IgD-negative memory B cell (primary cell): ENCODE results near the gene ACLY. TPM values are rescaled to one million over a fixed set of nuclear protein-coding genes. Genes with fewer than 3 reads are reported as not detected.
"Not testable (repeated sequence)": the region's sequence is repeated elsewhere in the genome, so short reads cannot be mapped to it uniquely, and the experiment has no call there.

ENCODE experiments used
- H3K27ac Mint-ChIP-seq, 3 donors: one replicate each; pipeline ENCODE4 v1.8.0; 2020 to 2022; ENCODE audit warnings: mild to moderate bottlenecking in 3 of 3, mixed read lengths in 3 of 3, moderate library complexity in 1 of 3
- H3K27me3 Mint-ChIP-seq: one replicate; pipeline ENCODE4 v1.8.0; 2021; ENCODE audit warnings: mixed read lengths
- H3K36me3 Mint-ChIP-seq: one replicate; pipeline ENCODE4 v1.8.0; 2020; ENCODE audit warnings: mild to moderate bottlenecking, mixed read lengths
- H3K4me1 Mint-ChIP-seq, 3 donors: one replicate each; pipeline ENCODE4 v1.8.0; 2020 to 2022; ENCODE audit warnings: mixed read lengths in 3 of 3, mild to moderate bottlenecking in 1 of 3
- H3K4me3 Mint-ChIP-seq, 4 donors: one replicate each; pipeline ENCODE4 v1.8.0; 2020 to 2022; ENCODE audit warnings: mild to moderate bottlenecking in 4 of 4, mixed read lengths in 4 of 4, moderate library complexity in 3 of 4
- H3K9me3 Mint-ChIP-seq, 3 donors: one replicate each; pipeline ENCODE4 v1.8.0; 2020 to 2021; ENCODE audit warnings: mixed read lengths in 3 of 3, mild to moderate bottlenecking in 1 of 3
- polyA plus RNA-seq: library from polyadenylated mRNA; unstranded; fragments of 300-500 nt; fragmentation: Illumina TruSeq; gene quantifications from one replicate; pipeline ENCODE4 v1.2.3, GENCODE V29; 2021

ACLY gene
- polyA plus RNA-seq, 1 donor from 2014 or later: 52.9 TPM

- peaks cover 12% of the 10 kb centered on the region for H3K36me3 Mint-ChIP-seq
- H3K9me3 Mint-ChIP-seq, H3K27me3 Mint-ChIP-seq: not testable (repeated sequence)
- H3K27ac Mint-ChIP-seq: peak overlapping the region in 1 of 3 donors; percentile 33
- H3K4me3 Mint-ChIP-seq: peak overlapping the region in 2 of 4 donors; percentile 41 to 82
- peaks cover 18 to 33% (median 27%) of the 10 kb centered on the region in 3 donors for H3K4me1 Mint-ChIP-seq
Measured at GRCh38 chr17:41851382-41851781, 67.4 kb downstream of the ACLY start.

DNA sequence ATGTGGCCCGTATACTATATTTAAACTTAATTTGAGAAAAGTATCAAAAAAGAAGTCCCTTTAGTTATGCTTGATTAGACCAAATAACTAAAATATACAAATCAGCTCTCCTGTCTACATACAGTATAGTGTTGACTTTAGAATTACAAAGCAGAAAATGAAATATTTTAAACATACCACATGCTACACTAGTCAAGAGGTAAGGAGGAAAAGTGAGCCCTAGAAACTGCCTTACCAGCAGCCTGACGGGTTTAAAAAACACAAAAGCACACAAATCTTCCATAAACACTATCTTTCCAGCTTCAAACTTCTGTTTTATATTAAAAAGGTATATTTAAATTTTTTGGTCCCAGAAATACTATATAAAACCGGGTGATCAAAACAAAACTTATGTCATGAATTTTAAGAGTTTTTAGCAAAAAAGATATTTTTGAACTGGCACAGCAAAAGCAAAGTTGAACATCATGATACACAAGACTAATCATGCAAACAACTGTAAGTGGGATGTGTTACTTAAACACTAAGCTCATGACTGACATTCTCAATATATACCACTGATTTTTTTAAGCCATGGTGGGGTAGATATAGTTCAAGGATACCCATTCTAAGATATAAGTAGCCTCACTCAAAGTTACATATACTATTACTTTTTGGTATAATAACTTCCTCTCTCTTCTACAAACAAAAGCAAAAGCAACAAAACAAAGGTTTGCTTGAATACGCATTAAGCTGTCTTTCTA, 69.3 kb downstream of the ACLY start:
- H3K36me3 Mint-ChIP-seq: peaks cover 4% of the 10 kb centered on the region
- H3K4me1 Mint-ChIP-seq: peaks cover 18 to 33% (median 27%) of the 10 kb centered on the region in 3 donors
- H3K27me3 Mint-ChIP-seq: no peaks in the 10 kb centered on the region
- no peak overlapping the region for H3K27ac Mint-ChIP-seq
- H3K4me3 Mint-ChIP-seq: peak overlapping the region in 1 of 4 donors; percentile 29
- no peaks in the 10 kb centered on the region for H3K9me3 Mint-ChIP-seq

DNA sequence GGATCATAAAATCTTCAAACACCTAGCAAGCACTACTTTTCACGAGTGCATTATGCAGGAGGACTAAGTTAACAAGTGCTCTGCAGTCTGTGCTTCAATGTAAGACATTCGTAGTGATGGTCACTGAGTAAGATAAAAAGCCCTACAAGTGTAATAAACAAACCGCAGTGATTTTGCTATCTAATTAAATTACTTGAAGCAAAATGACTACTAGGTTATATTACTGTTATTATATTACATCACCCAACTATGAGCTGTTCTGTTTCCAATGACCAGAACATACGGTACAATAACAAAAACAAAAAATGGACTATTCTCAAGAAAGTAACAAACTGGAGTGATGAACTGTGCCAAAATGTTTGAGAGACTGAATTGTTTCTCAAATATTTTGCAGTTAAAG, 70.0 kb downstream of the ACLY start:
- no peaks in the 10 kb centered on the region for H3K27me3 Mint-ChIP-seq
- no peak overlapping the region for H3K4me3 Mint-ChIP-seq
- no peaks in the 10 kb centered on the region for H3K9me3 Mint-ChIP-seq
- peaks cover 4% of the 10 kb centered on the region for H3K36me3 Mint-ChIP-seq
- H3K4me1 Mint-ChIP-seq: peaks cover 18 to 33% (median 27%) of the 10 kb centered on the region in 3 donors
- no peak overlapping the region for H3K27ac Mint-ChIP-seq

GRCh38 chr17:41844971-41845370, 73.8 kb downstream of the ACLY start:
- no peaks in the 10 kb centered on the region for H3K36me3 Mint-ChIP-seq
- H3K9me3 Mint-ChIP-seq: no peaks in the 10 kb centered on the region
- H3K27ac Mint-ChIP-seq: no peak overlapping the region
- no peak overlapping the region for H3K4me3 Mint-ChIP-seq
- no peaks in the 10 kb centered on the region for H3K27me3 Mint-ChIP-seq
- peaks cover 10 to 14% (median 13%) of the 10 kb centered on the region in 3 donors for H3K4me1 Mint-ChIP-seq

- not testable (repeated sequence) for H3K36me3 Mint-ChIP-seq, H3K27me3 Mint-ChIP-seq, H3K27ac Mint-ChIP-seq, H3K9me3 Mint-ChIP-seq, H3K4me3 Mint-ChIP-seq, H3K4me1 Mint-ChIP-seq
Measured at GRCh38 chr17:41840781-41841180, 78.0 kb downstream of the ACLY start.

DNA sequence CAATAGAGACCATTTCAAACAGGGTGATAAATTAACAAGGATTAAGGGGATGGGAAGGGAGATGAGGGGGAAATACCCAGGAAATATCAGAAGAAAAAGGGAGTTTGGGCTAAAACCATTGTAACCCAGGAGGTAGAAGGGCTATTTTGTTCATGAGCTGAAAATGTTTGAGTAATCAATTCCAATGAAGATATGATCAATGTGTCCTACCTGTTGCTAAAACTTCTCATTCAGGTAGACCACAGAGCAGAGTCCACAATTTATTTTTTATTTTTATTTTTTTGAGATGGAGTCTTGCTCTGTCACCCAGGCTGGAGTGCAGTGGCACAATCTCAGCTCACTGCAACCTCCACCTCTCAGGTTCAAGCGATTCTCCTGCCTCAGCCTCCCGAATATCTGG, 79.3 kb downstream of the ACLY start:
- H3K27me3 Mint-ChIP-seq, H3K9me3 Mint-ChIP-seq, H3K36me3 Mint-ChIP-seq, H3K4me3 Mint-ChIP-seq, H3K27ac Mint-ChIP-seq: not testable (repeated sequence)
- H3K4me1 Mint-ChIP-seq: peaks cover 5 to 13% (median 11%) of the 10 kb centered on the region in 3 donors

GRCh38 chr17:41837761-41838538, 80.8 kb downstream of the ACLY start, which contains the start of gene KLHL10:
Gene KLHL10 (plus strand): TSS chr17:41837825. CDS start chr17:41837933, 108 bp downstream.
- Mint-ChIP-seq H3K27me3 (no peaks in the 10 kb centered on the region), H3K4me3 (peak within 1 kb of the TSS; percentile 80 to 95 (median 89)), H3K36me3 (peaks cover under 1% of the 10 kb centered on the region), H3K27ac (peak within 1 kb of the TSS; percentile 32 to 47 (median 39)), H3K9me3 (no peaks in the 10 kb centered on the region), H3K4me1 (peaks cover 5 to 13% (median 12%) of the 10 kb centered on the region in 3 donors)

GRCh38 chr17:41836550-41837196, 82.1 kb downstream of the ACLY start:
- Mint-ChIP-seq H3K36me3 (peaks cover 3% of the 10 kb centered on the region), H3K9me3 (no peaks in the 10 kb centered on the region), H3K4me3 (peak overlapping the region; percentile 80 to 95 (median 89)), H3K4me1 (peaks cover 5 to 13% (median 12%) of the 10 kb centered on the region in 3 donors), H3K27ac (peak overlapping the region in 1 of 3 donors; percentile 32), H3K27me3 (no peaks in the 10 kb centered on the region)

- Mint-ChIP-seq H3K27me3 (no peaks in the 10 kb centered on the region), H3K9me3 (no peaks in the 10 kb centered on the region), H3K4me3 (peak within 1 kb of the TSS; percentile 80 to 96 (median 90)), H3K4me1 (peaks cover 5 to 13% (median 12%) of the 10 kb centered on the region in 3 donors), H3K36me3 (peaks cover 3% of the 10 kb centered on the region), H3K27ac (peak within 1 kb of the TSS in 1 of 3 donors; percentile 32)
Measured at GRCh38 chr17:41835800-41836549, 82.8 kb downstream of the ACLY start, which contains the start of gene NT5C3B. Gene NT5C3B (minus strand): TSS chr17:41836232. CDS start chr17:41836193, 39 bp downstream.

DNA sequence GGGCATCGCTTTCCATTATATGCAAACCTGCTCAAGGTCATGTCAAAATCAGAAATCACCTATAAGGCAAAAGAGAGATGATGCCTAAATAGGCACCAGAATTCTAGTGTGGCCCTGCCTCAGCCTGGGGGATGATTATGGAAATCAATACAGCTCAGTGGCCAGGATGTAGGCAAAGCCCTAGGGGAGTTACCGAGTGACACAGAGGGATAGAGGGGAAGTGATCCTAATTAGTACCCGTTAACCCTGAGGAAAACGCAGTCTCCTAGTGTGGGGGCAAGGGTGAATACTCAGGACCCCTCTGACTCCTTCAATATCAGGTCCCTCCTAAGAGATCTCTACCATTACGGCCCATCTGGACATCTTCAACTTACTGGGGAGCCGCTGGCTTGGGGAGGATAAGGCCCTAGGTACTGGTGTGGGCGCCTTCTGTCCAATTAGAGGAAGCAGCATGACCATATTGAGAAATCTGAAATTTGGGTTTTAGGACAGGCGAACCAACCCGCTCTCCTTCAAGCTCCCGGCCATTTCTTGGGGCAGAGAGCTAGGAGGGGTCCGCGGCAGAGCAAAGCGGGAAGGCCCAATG, 83.4 kb downstream of the ACLY start:
- H3K36me3 Mint-ChIP-seq: peaks cover 3% of the 10 kb centered on the region
- no peaks in the 10 kb centered on the region for H3K27me3 Mint-ChIP-seq
- no peaks in the 10 kb centered on the region for H3K9me3 Mint-ChIP-seq
- H3K27ac Mint-ChIP-seq: no peak overlapping the region
- H3K4me3 Mint-ChIP-seq: peak overlapping the region; percentile 80 to 96 (median 89)
- peaks cover 5 to 13% (median 12%) of the 10 kb centered on the region in 3 donors for H3K4me1 Mint-ChIP-seq

DNA sequence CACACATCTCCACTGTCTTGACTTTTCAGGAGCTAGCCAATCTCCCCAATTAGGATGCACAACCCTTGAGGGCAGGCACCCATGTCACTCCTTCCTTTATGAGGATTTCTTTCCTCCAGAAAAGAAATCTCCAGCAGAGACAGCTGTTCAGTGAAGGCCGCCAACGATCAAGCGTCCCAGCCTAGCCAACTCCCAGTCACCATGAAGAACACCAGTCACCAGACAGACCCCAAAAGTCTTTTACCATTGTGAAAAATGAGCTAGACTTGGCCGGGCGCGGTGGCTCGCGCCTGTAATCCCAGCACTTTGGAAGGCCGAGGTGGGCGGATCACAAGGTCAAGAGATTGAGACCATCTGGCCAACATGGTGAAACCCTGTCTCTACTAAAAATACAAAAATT, 88.8 kb downstream of the ACLY start:
- not testable (repeated sequence) for H3K27me3 Mint-ChIP-seq, H3K4me3 Mint-ChIP-seq, H3K27ac Mint-ChIP-seq, H3K9me3 Mint-ChIP-seq, H3K4me1 Mint-ChIP-seq, H3K36me3 Mint-ChIP-seq

GRCh38 chr17:41825175-41825845, 93.4 kb downstream of the ACLY start:
- Mint-ChIP-seq H3K36me3 (peaks cover 6% of the 10 kb centered on the region), H3K27me3 (no peaks in the 10 kb centered on the region), H3K9me3 (no peaks in the 10 kb centered on the region), H3K27ac (no peak overlapping the region), H3K4me3 (no peak overlapping the region), H3K4me1 (no peaks in the 10 kb centered on the region)

GRCh38 chr17:41824086-41824485, 94.7 kb downstream of the ACLY start:
- H3K36me3 Mint-ChIP-seq: peaks cover 2% of the 10 kb centered on the region
- H3K27me3 Mint-ChIP-seq: peaks cover 4% of the 10 kb centered on the region
- H3K4me3 Mint-ChIP-seq: no peak overlapping the region
- no peaks in the 10 kb centered on the region for H3K9me3 Mint-ChIP-seq
- H3K4me1 Mint-ChIP-seq: no peaks in the 10 kb centered on the region
- H3K27ac Mint-ChIP-seq: no peak overlapping the region

DNA sequence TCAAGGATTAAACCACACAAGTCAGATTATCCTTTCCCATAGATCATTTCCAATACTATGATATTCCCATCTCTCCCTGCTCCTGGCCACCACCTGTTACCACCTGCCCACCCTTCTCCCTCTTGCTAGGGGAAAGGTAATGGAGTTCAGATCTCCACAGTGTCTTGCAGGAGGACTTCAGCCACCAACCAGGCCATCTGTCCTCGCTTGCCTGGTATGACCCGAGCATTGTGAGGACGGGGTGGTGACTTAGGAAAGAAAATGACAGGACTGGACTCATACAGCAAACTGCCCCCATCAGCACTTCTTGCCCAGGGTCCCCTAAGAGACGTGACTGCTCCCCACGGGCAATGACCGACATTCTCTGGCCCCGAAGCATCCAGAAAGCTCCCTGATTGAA, 95.2 kb downstream of the ACLY start:
- H3K4me3 Mint-ChIP-seq: no peak overlapping the region

More for the DNA sequence above, 95.2 kb downstream of the ACLY start:
- no peaks in the 10 kb centered on the region for H3K9me3 Mint-ChIP-seq
- peaks cover 2% of the 10 kb centered on the region for H3K36me3 Mint-ChIP-seq
- peaks cover 4% of the 10 kb centered on the region for H3K27me3 Mint-ChIP-seq
- no peaks in the 10 kb centered on the region for H3K4me1 Mint-ChIP-seq
- H3K27ac Mint-ChIP-seq: no peak overlapping the region
